M059J (cell line): ENCODE results near the gene HSD11B1L. TPM values are rescaled to one million over a fixed set of nuclear protein-coding genes. Genes with fewer than 3 reads are reported as not detected.

Source experiments
- DNase-seq: peaks from one replicate; pipeline ENCODE4 v3.0.0-alpha.2; 2012; ENCODE audit warnings: low read depth
- total RNA-seq: library from RNA; depleted of rRNA; stranded (reverse); fragments of >200 nt; shearing (Covaris generic); gene quantifications from 2 replicates; pipeline ENCODE4 v1.2.3, GENCODE V29; 2014; rRNA removed

The HSD11B1L gene, protein sequence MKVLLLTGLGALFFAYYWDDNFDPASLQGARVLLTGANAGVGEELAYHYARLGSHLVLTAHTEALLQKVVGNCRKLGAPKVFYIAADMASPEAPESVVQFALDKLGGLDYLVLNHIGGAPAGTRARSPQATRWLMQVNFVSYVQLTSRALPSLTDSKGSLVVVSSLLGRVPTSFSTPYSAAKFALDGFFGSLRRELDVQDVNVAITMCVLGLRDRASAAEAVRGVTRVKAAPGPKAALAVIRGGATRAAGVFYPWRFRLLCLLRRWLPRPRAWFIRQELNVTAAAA
- total RNA-seq, result 10.7 and 13.7 TPM in 2 replicates

DNA sequence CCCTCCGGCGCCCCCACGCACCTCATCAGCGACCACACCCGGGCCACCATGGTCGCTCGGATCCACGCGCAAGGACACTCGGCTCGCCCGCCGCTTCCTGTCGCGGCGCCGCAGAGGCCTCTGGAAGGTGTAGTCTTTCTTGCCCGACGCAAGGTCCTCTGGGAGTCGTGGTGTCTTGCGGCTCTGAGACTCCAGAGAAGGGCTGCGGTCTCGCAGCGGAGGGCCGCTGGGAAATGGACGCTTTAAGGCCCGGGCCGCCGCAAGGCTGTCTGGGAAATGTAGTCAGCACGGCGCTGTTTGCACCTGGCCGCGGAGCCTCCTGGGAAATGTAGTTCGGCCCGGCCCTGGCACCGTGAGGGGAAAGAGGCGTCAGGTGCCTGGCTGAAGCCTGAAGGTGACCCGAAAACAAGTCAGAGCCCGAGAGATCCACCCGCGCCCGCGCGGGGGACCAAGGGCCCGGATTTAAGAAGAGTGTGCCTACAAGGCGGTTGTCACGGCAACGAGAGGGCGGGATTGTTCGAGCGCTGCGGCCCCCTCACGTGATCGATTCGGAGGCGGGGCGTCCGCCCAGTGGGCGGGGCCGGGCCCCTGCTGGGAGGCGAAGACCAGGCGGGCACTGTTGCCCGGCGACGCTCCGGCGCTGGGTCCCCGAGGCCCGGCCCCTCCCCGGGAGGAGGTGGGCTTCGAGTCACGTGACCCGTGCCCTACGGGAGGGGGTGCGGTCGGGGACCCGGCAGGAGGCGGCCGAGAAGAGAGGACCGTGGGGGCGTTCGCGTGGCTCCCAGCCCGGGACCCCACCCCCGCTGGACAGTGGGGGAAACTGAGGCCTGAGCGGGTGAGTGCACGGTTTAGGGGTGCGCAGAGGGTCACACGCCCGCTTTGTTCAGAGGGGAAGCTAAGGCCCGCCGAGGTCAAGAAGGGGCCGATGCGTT lies at the start of gene HSD11B1L, which contains the start of gene MICOS13:
TSS of gene HSD11B1L (plus strand) at position 591 of the 932 bp plus-strand sequence. CDS start 3,806 bp downstream, outside the sequence.
TSS of gene MICOS13 (minus strand) at position 80 of the 932 bp plus-strand sequence. CDS start at position 50, 30 bp downstream.
- peak; percentile 99 for DNase-seq

DNA sequence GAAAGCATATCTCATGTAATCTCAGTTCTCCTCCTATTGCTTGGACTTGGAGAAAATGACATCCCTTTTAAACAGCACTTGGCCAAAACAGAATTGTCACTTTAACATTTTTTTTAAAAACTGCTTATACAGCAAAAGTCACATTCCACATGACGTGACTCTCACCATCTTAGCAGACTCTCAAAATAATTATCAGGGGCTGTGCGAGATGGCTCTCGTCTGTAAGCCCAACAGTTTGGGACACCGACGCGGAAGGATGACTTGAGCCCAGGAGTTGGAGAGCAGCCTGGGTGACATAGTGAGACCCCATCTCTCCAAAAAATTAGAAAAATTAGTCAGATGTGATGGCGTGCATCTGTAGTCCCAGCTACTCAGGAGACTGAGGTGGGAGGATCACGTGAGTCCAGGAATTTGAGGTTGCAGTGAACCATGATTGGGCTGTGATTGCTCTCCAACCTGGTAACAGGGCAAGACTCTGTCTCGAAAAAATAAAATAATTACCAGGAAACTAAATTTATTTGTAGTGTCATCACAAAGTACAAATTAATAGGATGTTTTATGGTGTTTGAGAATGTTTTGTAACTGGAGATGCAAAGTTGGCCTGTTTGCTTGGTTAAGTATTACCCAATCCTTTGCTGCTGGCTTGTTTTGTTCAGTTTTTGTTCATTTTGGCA lies 49.1 kb upstream of the HSD11B1L start:
- DNase-seq, result no peak

DNA sequence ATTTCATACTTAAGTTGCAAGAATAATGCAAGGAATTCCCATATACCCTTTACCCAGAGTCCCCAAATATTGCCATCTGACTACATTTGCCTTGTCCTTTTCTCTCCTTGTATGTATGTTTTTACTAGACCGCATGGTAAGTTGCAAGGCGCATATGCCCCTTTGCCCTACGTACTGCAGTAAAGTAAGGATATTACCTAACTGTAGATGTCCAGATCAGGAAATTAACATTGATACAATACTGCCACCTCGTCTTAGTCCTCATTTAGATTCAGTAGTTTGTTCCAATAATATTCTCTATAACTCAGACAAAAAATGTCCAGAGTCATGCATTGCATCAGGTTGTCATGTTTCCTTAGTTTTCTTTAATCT lies 48.6 kb upstream of the HSD11B1L start:
- DNase-seq, result no peak

DNA sequence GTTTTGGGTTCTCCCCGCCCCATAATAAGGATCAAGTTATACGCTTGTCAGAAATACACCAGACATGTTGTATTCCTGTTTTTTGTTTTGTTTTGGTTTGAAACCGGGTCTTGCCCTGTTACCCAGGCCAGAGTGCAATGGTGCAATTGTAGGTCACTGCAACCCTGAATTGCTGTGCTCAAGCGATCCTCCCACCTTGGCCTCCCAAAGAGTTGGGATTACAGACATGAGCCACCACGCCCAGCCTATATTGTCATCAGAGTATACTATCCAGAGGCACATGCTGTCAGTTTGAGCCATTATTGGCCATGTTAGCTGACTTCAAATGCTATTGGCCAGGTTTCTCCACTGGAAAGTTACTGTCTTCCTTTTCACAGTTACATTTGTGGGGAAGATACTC lies 48.2 kb upstream of the HSD11B1L start:
- DNase-seq, result no peak

DNA sequence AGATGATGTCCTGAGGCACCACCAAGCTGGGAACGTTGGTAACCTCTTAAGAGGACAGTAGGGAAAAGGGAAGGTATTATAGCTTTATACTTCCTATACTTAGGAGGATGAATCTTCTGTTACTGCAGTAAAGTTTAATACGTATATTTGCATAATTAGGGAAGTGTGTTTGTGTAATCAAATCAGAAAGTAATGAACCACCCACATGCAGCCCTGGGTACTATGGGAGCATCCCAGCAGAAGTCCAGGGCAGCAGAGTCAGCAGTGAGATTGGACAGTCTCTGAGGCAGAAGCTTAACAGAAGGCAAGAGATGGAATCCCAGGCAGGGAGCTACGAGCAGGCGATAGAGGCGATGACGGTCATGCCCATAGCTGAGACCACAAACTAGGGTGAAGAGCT lies 45.4 kb upstream of the HSD11B1L start:
- DNase-seq, result no peak

DNA sequence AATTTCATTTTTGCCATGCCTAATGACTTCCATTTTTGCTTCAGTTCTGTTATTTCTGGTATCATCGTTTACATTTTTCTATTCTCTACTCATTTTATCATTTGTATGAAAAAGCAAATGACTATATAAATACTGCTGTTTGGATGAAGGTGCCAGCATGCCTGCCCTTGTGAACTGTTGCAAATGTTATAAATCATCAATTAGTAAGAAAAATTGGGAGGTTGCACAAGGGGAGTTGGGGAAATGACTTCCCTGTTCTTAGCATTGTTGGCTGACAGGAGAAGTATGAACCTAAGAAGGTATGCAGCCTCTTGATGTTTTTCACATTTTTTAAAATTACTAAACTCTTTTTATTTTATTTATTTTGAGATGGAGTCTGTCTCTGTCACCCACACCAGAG lies 42.9 kb upstream of the HSD11B1L start:
- no peak for DNase-seq

DNA sequence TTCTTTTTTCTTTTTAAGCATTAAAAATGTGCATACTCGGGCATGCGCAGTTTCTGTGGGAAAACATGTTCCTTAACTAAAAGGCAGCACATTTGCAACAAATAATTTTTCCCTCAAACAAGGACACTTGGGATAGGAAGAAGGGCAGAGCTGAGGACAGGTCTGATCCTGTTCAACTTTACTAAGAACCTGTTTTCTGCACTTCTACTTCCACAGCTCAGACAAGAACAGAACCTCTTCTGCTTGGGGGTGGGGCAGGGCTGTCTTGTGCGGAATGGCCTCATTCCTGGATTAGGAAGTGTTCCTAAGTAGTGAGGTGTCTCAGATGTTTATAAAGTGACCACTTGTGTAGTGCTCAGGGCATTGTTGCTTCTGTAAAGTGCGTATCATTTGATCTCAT lies 39.7 kb upstream of the HSD11B1L start:
- no peak for DNase-seq

DNA sequence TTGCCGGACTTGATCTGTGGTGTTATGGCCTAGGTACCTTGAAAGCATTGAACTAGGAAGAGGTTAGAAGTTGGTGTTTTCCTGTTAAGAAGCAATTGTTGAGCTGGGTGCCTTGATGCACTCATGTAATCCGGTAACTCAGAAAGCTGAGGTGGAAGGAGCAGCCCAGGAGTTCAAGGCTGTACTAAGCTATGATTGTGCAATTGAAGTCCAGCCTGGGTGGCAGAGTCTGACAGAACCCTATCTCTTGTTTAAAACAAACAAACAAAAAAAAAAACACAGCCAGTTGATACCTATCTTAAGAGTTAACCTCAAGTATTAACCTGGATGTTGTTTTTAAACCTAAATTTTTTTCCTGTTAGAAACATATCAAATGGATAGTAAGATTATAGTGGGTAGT lies 38.6 kb upstream of the HSD11B1L start:
- no peak for DNase-seq

DNA sequence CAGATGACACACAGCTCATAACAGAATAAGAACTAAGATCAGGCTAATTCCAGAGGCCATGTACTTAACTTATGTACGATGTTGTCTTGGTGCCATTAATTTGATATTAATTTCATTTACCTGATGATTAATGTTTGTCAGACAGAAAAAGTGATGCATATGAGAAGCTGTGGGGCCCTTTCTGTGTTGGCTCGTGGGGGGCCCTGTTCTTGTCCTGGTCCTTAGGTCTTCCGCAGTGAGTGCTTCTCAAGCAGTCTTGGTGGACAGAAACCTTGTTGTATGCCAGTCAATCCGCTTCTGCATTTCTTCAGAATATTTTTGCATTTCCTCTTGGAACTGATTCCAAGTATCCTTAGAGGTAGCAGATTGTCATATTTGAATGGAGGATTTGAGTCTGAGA lies 37.8 kb upstream of the HSD11B1L start:
- no peak for DNase-seq

DNA sequence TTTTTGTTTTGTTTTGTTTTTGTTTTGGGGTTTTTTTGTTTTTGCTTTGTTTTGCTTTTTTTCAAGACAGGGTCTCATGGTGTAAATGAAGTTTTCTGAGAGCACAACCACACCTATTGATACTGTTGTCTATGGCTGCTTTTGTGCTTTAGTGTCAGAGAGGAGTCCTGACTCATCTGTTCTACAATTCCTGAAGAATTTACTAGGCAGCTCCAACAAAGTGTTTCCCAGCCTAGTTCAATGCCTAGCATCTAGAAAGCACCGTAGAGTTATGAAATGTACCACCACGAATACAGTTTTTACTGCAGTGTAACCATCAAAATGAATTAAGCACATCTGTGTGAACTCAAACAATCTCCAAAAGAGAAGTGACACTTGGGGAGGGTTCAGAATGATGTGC lies 36.8 kb upstream of the HSD11B1L start:
- DNase-seq, result no peak

DNA sequence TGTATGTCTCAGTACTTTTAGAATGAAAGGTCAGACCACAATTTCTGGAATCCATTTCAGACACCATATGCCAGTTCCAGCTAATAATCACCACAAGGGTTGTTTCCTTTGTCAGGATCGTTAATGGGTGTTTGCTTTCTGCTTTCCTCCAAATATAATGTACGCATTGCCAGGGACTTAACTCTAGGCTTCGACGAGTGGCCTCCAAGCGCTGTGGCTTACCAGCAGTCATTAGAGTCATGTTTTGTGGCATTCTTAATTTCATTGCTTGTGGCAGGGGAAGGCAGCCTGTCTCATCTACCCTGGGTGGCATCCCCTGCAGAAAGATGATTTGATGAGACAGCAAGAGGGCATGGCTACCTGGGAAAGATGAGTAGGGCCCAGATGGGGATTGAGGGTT lies 35.4 kb upstream of the HSD11B1L start:
- DNase-seq, result no peak

DNA sequence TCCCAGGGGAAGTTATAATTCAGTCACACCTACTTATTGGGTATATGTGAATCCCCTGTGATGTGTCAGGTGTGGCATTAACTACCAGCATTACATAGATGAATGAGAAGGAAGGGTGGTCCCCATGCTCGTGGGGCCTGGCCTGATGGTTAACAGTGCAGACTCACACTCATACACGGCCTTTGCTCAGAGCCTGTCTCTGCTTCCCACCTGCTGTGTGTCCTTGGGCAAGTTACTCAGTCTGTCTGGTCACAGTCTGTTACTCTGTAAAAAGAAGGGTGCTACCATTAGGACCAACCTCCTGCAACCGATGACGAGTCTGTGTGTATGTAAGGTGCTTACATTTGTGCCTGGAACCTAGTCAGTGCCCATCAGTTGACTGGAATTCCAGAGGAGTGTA lies 34.1 kb upstream of the HSD11B1L start:
- no peak for DNase-seq

DNA sequence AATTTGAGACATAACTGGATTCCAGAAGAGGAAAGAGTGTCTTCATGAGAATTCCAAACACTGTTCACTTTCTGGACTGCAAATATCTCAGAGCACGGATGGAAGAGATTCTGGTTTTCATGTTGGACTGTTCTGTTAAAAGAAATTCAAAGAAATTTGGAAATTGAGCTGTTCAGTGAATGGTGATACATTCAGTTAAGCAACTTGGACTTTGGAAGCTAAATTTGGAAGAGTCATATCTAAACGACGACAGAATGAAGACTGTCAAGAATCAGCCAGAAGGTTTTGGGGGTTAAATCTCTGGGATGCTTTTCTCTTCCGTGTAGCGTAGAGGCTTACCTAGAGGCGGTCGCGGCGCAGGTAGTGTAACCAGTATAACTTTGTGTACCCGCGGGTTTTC lies 32.4 kb upstream of the HSD11B1L start:
- DNase-seq, result no peak

DNA sequence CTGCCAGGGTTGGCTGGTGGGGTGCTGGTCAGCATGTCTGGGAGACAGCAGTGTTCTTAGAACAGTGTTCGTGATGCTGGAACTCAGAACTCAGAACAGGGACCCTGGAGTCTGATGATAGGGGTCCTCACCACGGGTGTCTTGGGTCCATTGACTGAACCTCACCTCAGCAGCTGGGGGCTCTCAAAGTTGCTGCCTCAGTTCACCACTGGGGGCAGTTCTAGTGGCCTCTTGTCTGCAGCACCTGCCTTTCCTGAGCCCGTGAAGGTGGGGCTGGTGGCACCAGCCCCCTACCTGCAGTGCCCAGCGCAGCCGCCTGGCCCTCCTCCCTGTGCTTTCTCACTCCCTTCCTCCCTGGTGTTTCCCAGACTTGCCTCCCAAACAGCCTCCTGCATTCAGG lies 29.5 kb upstream of the HSD11B1L start:
- no peak for DNase-seq

DNA sequence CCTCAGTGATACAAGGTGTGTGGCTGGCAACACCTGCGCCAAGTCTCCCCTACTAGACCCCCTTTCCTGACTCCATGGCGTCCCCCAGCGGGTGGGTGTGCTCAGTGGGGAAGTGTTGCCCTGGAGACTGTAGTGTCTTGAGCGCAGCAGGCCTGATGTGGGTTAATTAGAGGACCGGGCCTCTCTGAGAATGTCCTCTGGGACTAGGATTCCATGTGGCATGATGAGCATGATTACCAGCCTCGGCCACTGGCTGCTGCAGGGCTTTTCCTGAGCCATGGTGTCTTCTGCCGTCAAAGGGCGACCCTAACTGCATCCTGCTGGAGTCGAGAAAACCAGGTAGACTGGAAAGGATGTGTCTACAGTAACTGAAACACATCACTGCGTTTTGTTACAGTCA lies 28.6 kb upstream of the HSD11B1L start:
- DNase-seq, result no peak

DNA sequence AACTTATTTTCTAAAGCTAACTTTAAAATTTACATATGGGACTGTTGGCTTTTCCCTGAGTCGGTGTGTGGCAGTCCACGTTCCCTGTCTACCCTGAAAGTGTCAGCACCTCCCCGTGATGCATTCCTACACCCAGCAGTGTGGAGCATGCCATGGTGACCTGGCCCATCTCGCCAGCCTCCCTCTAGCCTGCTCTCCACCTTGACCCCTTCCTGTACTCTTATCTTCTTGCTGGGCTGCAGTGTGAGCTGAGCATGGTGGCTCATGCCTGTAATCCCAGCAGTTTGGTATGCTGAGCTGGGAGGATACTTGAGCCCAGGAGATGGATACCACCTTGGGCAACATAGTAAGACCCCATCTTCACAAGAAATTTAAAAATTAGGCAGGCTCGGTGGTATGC lies 25.9 kb upstream of the HSD11B1L start:
- no peak for DNase-seq

DNA sequence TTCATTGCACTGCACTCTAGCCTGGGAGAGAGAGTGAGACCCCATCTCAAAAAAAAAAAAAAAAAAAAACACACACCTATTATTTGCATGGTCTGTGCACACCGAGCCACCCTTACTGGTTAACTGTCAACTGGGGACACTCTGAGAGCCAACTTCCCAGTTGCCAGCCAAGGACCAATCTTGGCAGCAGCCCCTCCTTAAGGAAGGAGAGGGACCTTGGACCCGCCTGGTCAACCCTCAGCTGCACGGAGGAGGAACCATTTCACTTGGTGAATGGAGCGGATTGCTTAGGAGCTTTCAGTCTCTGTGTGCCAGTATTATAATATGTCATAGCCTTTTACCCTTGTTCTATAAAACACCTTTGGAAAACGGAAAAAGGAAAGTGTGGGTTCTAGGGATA lies 25.4 kb upstream of the HSD11B1L start:
- DNase-seq, result no peak

DNA sequence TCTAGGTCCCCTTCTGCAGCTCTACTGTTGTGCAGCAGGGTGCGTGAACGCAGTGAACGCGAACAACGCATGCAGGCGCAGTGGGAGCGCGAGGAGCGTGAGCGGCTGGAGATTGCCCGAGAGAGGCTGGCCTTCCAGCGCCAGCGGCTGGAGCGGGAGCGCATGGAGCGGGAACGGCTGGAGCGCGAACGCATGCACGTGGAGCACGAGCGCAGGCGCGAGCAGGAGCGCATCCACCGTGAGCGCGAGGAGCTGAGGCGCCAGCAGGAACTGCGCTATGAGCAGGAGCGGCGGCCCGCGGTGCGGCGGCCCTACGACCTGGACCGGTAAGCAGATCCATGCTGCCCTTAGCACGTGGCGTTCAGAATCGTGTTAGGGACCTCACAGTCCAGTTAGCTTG lies 19.3 kb upstream of the HSD11B1L start:
- DNase-seq, result no peak

DNA sequence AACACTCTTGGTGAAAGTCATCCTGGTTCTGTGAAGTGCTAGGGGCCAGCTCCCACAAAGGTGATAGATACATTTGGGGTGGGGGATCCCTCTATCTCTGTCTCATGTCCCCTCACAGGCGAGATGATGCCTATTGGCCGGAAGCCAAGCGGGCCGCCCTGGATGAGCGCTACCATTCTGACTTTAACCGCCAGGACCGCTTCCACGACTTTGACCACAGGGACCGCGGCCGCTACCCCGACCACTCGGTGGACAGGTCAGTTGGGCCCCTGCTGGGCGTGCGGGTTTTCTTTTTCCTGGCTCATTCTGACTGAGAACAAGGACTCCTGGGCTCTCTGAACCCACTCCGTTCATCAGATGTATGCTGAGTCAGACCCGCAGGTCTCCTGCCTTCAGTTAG lies 16.9 kb upstream of the HSD11B1L start:
- no peak for DNase-seq

DNA sequence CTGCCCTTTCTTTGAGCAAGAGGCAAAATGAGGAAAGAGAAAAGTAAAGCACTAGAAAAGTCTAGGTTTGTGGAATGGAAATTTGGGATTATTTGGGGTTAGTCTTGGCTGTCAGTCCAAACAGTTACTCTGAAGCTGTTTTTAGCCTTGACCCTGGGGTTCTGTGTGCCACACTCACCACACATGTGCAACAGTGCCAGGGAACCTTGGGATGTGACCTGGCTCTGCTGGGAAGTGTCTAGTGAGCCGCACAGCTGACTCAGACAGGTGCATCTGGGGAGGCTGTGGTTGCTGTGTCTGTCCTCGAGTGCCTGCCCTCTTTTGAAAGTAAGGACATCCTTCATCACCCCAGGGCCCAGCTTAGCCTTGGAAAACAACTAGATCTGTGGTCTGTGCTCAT lies 16.3 kb upstream of the HSD11B1L start:
- no peak for DNase-seq

DNA sequence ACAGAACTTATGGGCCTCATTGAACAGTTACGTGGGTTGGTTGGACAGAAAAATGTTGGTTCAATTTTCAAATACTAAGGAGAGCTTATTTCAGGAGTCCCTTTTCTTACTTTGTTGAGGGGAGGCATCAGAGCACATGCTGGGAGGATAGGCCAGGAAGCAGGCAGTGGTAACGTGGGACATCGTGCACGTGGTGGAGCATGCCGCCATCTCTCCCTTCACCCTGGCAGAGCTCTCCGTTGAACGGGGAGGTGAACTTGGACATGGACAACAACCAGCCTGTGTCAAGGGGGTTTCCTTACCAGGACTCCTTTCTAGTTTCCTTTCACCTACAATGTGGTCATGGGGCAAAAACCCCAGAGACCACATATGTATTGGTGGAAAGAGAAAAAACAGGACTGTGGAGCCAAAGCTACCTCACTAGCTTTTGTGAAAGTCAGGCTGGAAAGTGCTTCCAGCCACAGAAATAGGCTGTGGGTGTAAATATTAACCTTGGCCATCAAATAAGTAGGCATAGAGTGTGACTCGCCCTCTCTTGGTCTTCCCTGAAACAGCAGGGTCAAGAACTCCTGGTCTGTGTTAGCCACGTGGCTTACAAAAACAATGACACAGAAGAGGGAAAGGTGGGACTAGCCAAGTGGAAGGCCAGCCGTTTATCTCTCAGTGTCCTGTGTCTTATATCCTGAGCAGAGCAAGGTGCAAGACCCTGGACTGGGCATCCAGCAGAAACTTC lies 14.9 kb upstream of the HSD11B1L start:
- DNase-seq, result peak; percentile 67
